ENCODE data around the gene CENPK.
"Not testable (repeated sequence)": the region's sequence is repeated elsewhere in the genome, so short reads cannot be mapped to it uniquely, and the experiment has no call there.

The CENPK gene

DNA sequence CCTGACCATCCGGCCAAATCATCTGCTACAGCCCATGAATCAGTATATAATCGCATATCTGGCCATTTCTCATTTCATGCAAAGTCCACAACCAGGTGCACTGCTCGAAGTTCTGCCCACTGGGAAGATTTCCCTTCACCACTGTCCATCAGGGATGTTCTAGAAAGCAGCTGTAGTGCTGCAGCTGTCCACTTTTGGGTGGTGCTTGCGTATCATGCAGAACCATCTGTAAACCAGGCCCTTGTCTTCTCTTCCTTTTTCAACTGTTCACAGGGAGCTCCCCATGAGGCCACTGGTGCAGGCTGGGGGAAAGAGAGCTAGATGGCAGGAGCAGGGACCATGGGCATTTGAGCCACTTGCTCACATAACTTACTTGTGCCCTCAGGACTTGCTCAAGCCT is 73.8 kb downstream of the CENPK start:
- no peak for DNase-seq

DNA sequence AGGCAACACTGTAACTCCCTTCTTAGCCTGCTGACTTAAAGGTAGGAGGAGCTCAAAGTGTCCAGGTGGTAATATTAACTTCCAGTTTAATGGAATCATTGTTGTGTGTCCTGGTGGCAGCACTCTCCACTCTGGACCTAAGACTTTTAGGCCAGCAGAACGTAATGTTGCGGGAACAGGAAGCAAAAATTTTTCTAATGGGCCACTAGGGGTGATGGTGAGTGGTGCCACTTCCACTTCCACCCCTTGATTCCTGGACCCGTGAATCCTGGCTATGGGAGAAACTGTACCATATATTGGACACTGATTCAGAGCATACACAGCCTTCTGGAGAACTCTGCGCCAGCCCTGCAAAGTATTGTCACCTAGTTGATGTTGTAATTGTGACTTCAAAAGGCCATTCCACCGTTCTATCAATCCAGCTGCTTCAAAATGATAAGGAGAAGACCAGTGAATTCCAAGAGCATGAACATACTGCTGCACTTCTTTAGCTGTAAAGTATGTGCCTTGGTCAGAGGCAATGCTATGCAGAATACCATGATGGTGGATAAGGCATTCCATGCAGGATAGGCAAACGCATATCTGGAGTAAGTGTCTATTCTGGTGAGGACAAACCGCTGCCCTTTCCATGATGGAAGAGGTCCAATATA is 74.8 kb downstream of the CENPK start:
- not testable (repeated sequence) for DNase-seq

GRCh38 chr5:65486803-65487202 is 76.2 kb downstream of the CENPK start:
- DNase-seq: not testable (repeated sequence)

- DNase-seq: no peak
These were observed 77.6 kb downstream of the CENPK start for GRCh38 chr5:65485405-65485804.

DNA sequence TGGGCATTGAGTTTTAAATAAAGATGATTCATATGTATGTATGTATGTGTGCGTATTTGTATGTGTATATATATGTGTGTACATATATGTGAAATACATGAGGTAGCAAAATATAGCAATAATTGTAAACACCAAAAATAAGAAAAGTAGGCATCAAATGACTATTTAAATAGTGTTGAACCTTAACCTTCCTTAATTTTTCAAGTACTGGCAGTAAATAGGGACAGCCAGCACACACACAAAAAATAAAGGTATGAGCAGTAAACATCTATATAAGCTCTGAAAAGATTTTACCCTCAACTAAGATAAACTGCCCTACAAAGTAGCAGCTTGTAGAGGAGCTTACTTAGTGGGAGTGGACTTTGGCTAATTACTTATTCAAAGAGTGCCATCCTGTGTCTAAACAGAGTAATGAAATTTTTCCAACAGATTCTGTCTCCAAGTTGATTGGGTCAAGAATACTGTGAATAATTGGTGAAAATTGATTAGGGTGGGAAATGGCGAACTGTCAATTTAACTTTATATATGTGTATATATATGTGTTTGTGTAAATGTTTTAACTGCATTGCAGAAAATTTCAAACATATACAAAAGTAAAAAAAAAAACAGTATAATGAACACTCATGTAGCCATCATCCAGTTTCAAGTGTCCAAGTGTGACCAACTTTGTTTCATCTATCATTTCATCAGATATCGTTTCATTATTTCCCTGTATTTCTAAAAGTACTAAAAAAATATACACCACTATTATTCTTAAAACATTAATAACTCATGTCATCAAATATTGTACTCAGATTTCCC is 79.2 kb downstream of the CENPK start:
- DNase-seq: peak; percentile 86

GRCh38 chr5:65482736-65483545 is 80.0 kb downstream of the CENPK start:
- peak; percentile 63 for DNase-seq

GRCh38 chr5:65482296-65482735 is 80.7 kb downstream of the CENPK start:
- no peak for DNase-seq

GRCh38 chr5:65481635-65482295 is 81.2 kb downstream of the CENPK start, which contains the start of gene ADAMTS6:
TSS of gene ADAMTS6 (minus strand) at chr5:65481920. CDS start at chr5:65473673, 8,247 bp downstream.
- DNase-seq: peak; percentile 92

- DNase-seq: peak; percentile 25
These were observed 81.8 kb downstream of the CENPK start for GRCh38 chr5:65481171-65481581.

DNA sequence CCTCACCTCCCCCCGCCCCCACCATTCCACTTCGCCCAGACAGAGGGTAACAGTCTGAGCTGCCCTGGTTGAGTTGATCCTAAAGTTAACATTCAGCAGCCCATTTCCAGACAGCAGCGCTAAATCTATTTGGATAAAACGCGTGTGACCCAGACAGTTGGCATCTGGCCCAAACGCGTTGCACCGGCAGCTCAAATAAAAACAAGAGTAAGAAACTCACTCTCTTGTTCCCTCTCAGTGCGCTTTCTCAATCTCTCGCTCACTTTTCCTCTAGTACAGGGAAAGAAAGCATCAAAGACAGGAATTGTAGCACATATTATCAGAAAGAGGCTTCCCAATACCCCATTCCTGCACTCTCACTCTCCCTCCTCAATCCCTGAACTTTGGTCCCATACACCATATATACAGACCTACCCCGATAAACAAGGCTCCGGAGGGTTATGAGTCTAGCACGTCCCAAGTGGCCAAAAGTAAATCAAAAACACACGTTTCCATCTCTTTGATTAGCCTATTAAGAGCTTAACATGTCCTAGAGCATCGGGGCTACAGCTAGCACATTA is 82.6 kb downstream of the CENPK start:
- DNase-seq: peak; percentile 69

DNA sequence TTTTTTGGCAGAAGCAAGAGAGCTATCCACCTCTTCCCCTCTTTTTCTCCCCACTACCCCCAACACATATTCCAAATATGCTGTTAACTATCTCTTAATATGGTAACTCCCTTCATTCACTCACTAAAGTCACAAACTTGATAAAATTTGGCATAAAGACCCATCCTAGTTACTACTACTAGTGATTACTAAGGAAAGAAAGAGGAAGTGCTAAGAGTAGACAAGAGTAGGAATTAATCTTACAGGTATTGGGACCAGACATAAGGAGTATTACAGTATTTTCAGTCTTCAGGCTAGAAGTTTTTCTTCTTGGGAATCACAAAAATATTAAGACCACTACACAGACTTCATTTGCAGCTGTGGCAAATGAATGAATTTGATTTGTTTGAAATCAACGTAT is 83.4 kb downstream of the CENPK start:
- DNase-seq: no peak

DNA sequence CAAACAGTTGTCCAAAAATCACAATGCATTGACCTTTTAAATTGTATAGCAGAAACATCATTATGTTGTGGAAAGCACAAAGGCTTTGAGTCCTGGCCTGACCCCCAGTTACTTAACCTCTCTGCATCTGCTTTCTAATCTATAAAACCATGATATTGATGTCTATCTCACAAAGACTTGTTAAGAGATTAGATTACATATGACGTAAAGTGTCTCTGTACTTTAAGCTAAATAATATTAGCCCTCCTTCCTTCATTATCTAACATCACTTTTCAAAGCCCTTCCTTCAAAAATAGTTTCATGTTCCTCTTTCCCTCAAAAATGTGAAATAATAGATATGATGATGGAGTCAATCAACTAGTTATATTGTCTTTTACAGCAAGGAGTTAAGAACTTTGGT is 84.6 kb downstream of the CENPK start:
- peak; percentile 8 for DNase-seq

- DNase-seq: no peak
These were observed 87.1 kb downstream of the CENPK start for GRCh38 chr5:65475895-65476294.

DNA sequence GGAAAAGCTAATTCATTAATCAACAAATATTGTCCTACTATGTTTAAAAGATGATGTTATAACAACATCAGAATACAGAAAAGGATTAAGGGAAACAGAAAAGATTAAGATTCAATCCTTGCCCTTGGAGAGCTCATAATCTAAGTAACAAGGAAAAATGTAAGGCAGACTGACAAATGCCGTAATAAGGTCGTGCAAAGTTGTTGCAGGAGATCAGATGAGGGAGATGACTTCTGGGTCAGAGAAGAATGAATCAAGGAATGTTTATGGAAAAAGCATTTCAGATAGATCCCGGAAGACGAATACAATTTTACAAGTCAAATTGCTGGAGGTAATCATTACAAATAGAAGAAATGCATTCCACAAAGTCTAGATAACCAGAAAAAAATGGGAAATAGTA is 87.6 kb downstream of the CENPK start:
- no peak for DNase-seq

DNA sequence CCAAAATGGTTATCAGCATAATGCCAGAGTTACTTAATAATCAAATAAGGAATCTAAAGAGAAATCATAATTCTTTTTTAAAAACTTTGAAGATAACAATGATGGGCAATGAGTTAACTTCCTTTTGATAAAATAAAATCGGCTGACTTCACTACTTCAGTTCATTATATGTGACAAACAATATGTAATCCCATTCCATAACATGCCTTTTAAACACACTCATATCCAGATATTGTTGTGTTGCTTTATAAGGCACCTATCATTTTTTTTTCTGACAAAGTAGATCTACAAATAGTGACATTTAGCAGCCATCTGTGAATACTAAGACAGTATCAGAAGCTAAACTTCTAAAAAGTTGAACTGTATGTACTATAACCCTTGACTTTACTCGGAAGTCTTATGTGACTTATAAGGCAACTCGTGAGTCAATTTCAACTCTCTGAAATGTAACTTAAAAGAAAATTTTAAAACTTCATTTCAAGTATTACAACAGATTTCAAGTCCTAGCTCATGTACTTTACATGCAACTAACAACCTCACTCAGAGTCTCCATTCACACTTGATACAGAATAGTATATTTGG is 88.7 kb downstream of the CENPK start:
- DNase-seq: no peak

GRCh38 chr5:65468633-65469032 is 94.3 kb downstream of the CENPK start:
- DNase-seq: no peak

All from hematopoietic multipotent progenitor cell treated with erythropoietin and hydrocortisone succinate and interleukin-3 and kit ligand, for 4 days (in vitro differentiated cells).